GM19238 (cell line): ENCODE results near the gene PCNX3.
A peak's percentile ranks its signal among the peaks of the same experiment; 100 is the strongest.
"Not testable (repeated sequence)": the region's sequence is repeated elsewhere in the genome, so short reads cannot be mapped to it uniquely, and the experiment has no call there.

ENCODE experiments used
- DNase-seq: peaks from one replicate; pipeline ENCODE4 v3.0.0; 2011; ENCODE audit warnings: low spot score; ENCODE audit not compliant: insufficient read length

Gene PCNX3

DNA sequence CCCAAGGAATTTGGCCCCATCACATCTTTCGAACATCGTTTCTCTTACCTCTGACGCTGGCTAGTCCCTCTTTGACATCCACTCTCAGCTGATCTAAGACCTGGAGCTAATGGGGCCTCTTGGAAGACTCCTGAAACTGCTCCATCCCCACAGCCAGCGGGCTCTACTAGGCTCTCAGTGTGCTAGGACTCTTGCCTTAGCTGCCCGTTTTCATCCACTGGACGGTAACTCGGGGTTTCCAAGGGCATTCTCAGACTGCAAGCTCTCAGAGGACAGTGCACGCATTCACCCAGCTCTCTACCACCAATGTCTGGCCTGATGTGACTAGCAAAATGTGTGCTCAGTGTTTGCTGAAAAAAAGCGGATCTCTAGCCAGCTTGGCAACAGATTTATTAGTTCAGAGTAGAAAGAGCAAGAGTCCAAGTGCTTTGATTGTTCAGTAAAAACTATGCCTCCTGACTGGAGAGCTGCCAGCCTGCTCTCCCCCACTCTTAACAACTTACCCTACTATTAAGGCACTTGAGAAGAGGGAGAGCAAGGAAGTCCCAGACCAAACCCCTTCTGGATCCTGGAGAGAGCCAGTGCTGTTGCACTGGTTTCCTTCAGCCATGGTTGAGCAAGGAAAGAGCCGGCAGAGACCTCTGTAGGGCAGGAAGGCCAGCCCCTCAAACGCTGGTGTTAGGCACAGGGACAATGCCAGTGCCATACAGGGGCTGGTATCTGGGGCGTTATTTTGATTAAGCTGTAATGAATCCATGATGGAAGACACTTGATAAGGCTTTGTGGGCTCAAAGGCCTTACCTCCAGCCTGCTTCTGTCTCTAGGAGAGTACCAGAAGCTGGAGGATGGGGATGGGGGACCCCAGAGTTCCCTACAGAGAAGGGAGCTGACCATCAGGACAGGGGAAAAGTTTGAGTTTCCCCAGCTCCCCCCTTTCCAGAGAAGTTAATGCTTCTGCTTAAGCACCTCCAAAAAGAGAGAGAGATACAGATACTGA is 38.0 kb downstream of the PCNX3 start:
- no peak for DNase-seq

DNA sequence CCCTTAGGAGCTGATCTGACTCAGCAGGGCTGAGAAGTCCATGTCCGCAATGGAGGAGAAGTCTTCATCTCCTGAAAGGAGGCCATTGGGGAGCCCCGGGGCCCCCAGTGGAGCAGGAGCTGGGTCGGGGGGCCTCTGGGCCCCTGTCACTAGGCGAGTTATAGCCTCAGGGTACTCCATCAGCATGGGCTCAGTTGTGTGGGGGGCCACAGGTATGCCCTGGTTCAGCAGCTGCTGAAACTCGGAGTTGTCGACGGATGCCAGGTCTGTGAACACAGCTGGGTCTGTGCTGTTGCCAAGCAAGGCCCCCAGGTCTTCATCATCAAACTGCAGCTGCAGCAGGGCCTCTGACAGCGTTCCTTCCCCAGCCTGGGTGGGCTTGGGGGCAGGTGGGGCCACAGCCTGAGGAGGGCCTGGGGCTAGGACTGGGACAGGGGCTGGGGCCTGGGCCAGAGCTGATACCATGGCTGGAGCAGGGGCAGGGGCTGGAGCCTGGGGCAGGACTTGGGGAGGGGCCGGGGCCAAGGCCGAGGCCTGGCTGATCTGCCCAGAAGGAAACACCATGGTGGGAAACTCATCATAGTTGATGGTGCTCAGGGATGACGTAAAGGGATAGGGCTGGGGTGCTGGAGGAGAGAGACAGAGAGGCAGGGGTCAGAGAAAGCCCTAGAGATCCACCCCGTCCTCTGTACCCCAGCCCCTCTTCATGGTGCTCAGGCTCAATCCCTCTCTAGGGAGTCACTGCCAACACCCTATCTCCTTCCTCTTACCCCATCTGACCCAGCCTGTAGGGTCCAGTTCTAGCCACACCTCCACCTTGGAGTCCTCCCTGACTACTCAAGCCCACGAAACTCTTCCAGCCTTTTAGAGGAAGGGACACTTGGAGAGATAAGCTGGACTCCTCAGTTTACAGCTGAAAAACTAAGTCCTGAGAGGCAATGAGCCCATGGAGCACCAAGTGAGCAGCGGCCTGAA is 39.1 kb downstream of the PCNX3 start:
- DNase-seq, result no peak

GRCh38 chr11:65655570-65656332 is 40.2 kb downstream of the PCNX3 start:
- DNase-seq, result no peak

GRCh38 chr11:65657426-65657825 is 41.9 kb downstream of the PCNX3 start:
- no peak for DNase-seq

DNA sequence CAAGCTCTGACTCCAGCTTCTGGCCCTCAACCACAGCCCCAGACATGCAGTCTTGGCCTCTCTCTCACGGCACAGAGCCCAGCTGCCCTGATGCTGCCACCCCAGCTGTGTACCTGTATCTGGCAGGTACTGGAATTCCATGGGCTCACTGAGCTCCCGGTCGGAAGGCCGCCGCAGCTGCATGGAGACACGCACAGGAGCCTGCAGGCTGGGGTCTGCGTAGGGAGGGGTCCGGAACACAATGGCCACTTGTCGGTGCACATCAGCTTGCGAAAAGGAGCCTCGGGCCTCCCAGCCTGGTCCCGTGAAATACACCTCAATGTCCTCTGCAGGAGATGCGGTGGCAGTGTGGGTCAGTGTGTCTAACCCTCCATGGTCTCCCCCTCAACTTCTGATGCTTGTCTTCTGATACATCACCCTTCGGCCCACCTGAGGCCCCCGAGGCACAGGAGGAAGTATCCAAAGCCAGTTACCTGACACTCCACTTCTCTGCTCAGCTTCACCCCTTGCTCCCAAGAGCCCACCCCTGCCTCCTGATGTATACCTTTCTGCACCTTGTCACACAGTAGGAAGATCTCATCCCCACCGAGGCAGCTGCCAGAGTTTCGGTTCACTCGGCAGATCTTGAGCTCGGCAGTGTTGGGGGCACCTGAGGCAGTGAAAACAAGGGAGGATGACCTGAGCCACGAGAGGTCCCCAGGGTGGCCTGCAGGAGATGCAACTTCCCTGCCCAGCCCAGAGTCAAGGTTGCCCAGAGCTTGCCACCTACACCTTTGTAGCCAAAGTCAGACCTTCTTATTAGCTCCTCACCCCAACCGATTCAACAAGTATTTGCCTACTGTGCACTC is 42.8 kb downstream of the PCNX3 start:
- no peak for DNase-seq

DNA sequence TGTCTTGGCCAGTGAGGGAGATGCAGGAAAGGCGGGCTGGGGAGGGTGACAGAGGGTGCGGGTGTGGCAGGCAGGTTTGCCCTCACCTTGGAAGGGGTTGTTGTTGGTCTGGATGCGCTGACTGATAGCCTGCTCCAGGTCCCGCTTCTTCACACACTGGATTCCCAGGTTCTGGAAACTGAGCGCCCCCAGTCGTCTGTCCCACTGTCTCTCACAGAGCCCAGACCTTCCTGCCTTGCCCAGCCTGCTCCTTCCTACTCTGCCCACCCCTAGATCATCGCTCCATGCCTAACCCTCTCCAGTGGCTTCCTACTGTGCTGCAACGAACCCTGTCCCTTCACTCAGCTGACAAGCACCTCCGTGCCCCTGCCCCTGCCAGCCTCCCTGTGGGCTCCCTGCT is 44.5 kb downstream of the PCNX3 start:
- no peak for DNase-seq

DNA sequence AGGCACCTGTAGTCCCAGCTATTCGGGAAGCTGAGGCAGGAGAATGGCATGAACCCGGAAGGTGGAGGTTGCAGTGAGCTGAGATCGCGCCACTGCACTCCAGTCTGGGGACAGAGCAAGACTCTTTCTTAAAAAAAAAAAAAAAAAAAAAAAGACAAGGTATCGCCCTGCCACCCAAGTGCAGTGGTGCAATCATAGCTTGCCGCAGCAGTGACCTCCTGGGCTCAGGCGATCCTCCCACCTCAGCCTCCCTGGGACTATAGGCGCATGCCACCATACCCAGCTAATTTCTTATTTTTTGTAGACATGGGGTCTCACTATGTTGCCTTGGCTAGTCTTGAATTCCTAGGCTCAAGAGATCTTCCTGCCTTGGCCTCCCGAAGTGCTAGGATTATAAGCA is 45.3 kb downstream of the PCNX3 start:
- not testable (repeated sequence) for DNase-seq

GRCh38 chr11:65661599-65662246 is 46.1 kb downstream of the PCNX3 start:
- DNase-seq, result no peak

- DNase-seq, result no peak
Measured at GRCh38 chr11:65662247-65662798, 46.7 kb downstream of the PCNX3 start.

GRCh38 chr11:65662799-65663638 is 47.4 kb downstream of the PCNX3 start, which contains the start of gene RELA:
Gene RELA (minus strand): TSS chr11:65662916. CDS start chr11:65662832, 84 bp downstream.
- DNase-seq, result peak; percentile 94

DNA sequence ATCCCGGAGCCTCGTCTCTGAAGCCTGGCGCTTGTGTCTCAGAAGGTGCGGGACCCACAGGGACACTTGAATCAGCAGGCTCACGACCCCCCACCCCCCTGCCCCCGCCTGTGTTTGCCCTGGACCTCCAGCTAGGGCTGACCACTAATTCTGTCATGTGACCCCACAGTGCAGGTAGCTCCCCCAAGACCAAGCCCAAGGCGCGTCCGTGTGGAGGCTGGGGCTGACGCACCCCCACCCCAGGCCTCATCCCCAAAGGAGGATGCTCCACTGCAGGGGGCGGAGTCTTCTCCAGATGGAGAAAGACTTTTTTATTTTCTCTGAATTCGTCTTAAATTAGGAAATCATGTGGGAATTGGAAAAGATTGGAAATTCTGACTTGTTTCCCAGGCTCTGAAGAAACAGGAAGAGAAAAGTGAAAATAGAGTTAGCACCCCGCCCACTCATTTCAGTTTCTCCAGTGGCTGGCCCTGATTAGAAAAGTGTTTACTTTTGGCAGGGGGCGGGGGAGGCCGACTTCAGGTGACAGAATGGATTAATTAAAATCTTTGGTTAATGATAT is 48.1 kb downstream of the PCNX3 start:
- no peak for DNase-seq

DNA sequence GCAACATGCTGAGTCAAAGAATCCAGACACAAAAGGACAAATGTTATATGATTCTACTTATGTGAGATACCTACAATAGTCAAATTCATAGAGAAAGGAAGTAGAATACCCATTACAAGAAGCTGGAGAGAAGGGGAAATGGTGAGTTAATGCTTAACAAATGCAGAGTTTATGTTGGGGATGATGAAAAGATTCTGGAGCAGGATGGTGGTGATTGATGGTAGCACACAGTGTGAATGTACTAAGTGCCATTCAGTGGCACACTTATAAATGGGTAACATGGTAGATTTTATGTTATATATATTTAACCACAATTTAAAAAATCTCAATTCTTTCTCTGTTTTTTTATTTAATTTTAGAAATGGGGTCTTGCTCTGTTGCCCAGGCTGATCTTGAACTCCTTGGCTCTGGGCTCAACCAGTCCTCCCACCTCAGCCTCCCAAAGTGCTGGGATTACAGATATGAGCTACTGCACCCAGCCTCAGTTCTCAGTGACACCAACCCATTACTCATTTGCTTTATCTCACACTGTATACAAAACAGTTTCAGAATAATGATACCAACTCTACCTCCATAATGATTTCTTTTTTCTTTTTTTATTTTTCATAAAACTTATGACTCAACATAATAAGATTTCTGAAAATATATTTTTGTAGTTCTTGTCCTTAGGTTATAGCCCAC is 56.7 kb downstream of the PCNX3 start:
- no peak for DNase-seq

DNA sequence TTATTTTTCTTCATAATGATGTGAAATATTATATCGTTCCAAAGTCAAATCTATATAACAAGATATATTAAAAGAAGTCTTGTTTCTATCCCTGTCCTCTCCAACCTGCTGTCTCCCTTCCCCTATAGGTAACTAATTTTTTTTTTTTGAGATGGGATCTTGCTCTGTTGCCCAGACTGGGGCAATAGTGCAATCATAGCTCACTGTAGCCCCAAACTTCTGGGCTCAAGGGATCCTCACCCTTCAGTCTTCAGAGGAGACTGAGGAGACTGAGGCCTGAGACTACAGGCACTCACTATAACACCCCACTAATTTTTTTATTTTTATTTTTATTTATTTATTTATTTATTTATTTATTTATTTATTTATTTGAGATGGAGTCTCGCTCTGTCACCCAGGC is 57.4 kb downstream of the PCNX3 start:
- no peak for DNase-seq

- DNase-seq, result no peak
Measured at GRCh38 chr11:65680192-65680743, 64.7 kb downstream of the PCNX3 start.

GRCh38 chr11:65683480-65683879 is 67.9 kb downstream of the PCNX3 start:
- DNase-seq, result not testable (repeated sequence)

GRCh38 chr11:65685981-65686380 is 70.4 kb downstream of the PCNX3 start:
- DNase-seq, result no peak
